ENCODE measurements around the gene CD40LG.

- TF ChIP-seq CTCF (conservative IDR thresholded peaks at IDR 0.05) (no peak), EZH2 (IDR thresholded peaks at IDR 0.05; ENCODE audit: low read depth) (no peak)
These were observed 49.3 kb upstream of the CD40LG start for GRCh38 chrX:136598631-136599030.

All from PC-9 (cell line).